ENCODE data around the gene CD160. TPM values are rescaled to one million over a fixed set of nuclear protein-coding genes. Genes with fewer than 3 reads are reported as not detected.

Gene CD160
- total RNA-seq, 1 experiment from 2014 or later: not detected

- POLR2A ChIA-PET (ENCODE audit: unreplicated experiment): no interaction called here
- no peaks in the 10 kb centered on the region for H3K9me2 ChIP-seq (ENCODE audit: insufficient read depth)
- H3K27ac ChIP-seq: no peak overlapping the region
- H3K9me3 ChIP-seq (ENCODE audit: insufficient read depth, low read depth): no peaks in the 10 kb centered on the region
- H2AFZ ChIP-seq: no peak overlapping the region
- no peaks in the 10 kb centered on the region for H3K27me3 ChIP-seq (ENCODE audit: insufficient read depth, low read depth)
- no peaks in the 10 kb centered on the region for H3K79me2 ChIP-seq (ENCODE audit: low read depth)
- H3K4me1 ChIP-seq (replicated peaks; ENCODE audit: insufficient read depth): peaks cover 7% of the 10 kb centered on the region; the same call in 1 of the 2 replicates
- no peaks in the 10 kb centered on the region for H3F3A ChIP-seq (ENCODE audit: insufficient read depth, low read depth)
- TF ChIP-seq EZH2 (IDR thresholded peaks at IDR 0.05; ENCODE audit: low read depth) (no peak), CTCF (conservative IDR thresholded peaks at IDR 0.05) (no peak)
- intact Hi-C loops (cut with micrococcal nuclease; ENCODE audit: unreplicated experiment): no loop called here
- DNase-seq: peak in 1 of 2 experiments; percentile 45
- H3K36me3 ChIP-seq (ENCODE audit: low read depth): no peaks in the 10 kb centered on the region
- BruUV-seq (replicated peaks): no TSS peak
- CTCF ChIA-PET: no interaction called here
- no peaks in the 10 kb centered on the region for H4K20me1 ChIP-seq (ENCODE audit: insufficient read depth)
- H3K4me3 ChIP-seq: no peak overlapping the region
- peak overlapping the region; percentile 30 for H3K4me2 ChIP-seq
Observed at GRCh38 chr1:145690587-145691558, 28.4 kb upstream of the CD160 start.

GRCh38 chr1:145692785-145693443 lies 26.4 kb upstream of the CD160 start:
- intact Hi-C loops (cut with micrococcal nuclease; ENCODE audit: unreplicated experiment): no loop called here
- CTCF ChIA-PET: no interaction called here
- no peak for DNase-seq

More at GRCh38 chr1:145692785-145693443, 26.4 kb upstream of the CD160 start:
- peaks cover 7% of the 10 kb centered on the region; the same call in 1 of the 2 replicates for H3K4me1 ChIP-seq (replicated peaks; ENCODE audit: insufficient read depth)
- no peaks in the 10 kb centered on the region for H3K79me2 ChIP-seq (ENCODE audit: low read depth)
- no TSS peak for BruUV-seq (replicated peaks)
- H3K9me2 ChIP-seq (ENCODE audit: insufficient read depth): no peaks in the 10 kb centered on the region
- no peaks in the 10 kb centered on the region for H4K20me1 ChIP-seq (ENCODE audit: insufficient read depth)
- no peak overlapping the region for H3K27ac ChIP-seq
- H3K36me3 ChIP-seq (ENCODE audit: low read depth): no peaks in the 10 kb centered on the region
- no peaks in the 10 kb centered on the region for H3K9me3 ChIP-seq (ENCODE audit: insufficient read depth, low read depth)
- POLR2A ChIA-PET (ENCODE audit: unreplicated experiment): no interaction called here
- H3K4me3 ChIP-seq: no peak overlapping the region
- H3K27me3 ChIP-seq (ENCODE audit: insufficient read depth, low read depth): no peaks in the 10 kb centered on the region
- no peaks in the 10 kb centered on the region for H3F3A ChIP-seq (ENCODE audit: insufficient read depth, low read depth)
- TF ChIP-seq CTCF (conservative IDR thresholded peaks at IDR 0.05): no peak
- TF ChIP-seq EZH2 (IDR thresholded peaks at IDR 0.05; ENCODE audit: low read depth): no peak
- H3K4me2 ChIP-seq: no peak overlapping the region
- no peak overlapping the region for H2AFZ ChIP-seq
